GM21723 (cell line): ENCODE measurements around the gene C11orf98.
"Not testable (repeated sequence)": the region's sequence is repeated elsewhere in the genome, so short reads cannot be mapped to it uniquely, and the experiment has no call there.

ENCODE experiments used
- ATAC-seq: cut with Tn5 transposase; IDR thresholded peaks from one replicate; pipeline ENCODE4 v1.9.1; 2021; ENCODE audit warnings: mild to moderate bottlenecking, moderate library complexity; ENCODE audit not compliant: unreplicated experiment

Gene C11orf98

DNA sequence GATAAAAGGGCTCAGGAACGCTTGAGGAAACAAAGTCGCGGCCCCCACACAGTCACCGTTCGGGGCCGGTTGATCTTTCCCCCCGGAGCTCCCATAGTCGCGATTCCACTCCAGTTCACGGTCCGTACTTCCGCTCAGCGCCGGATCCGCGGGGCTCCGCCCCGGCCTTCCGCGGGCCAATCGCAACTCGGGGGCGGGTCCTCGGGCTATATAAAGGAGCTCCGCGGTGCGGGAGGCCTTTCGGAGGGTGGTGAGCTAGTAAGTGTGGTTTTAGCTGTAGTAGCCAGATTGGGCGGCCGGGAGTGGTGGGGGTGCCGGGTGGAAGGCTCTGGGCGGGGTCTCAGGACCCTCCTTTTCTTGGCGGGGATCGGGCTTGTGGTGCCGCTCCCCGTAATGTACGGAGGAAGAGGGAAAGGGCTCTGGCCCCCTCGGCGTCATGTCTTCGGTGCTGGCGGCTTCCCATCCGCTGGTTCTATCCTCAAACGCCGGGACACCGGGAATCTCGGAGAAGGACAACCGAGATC lies at the start of gene C11orf98, which contains the start of gene CSKMT:
C11orf98 (minus strand) TSS at position 136 of the 524 bp plus-strand sequence; CDS start at position 95, 41 bp downstream.
CSKMT (plus strand) TSS at position 238 of the 524 bp plus-strand sequence. CDS start 568 bp downstream, outside the sequence.
- peak; percentile 80 for ATAC-seq

- ATAC-seq: no peak
Measured at GRCh38 chr11:62713343-62713742, 48.3 kb upstream of the C11orf98 start.

- ATAC-seq: no peak
Measured at GRCh38 chr11:62712861-62713260, 47.9 kb upstream of the C11orf98 start.

GRCh38 chr11:62712276-62712812 lies 47.3 kb upstream of the C11orf98 start:
- ATAC-seq: no peak

- no peak for ATAC-seq
Measured at GRCh38 chr11:62710001-62710345, 45.0 kb upstream of the C11orf98 start.

DNA sequence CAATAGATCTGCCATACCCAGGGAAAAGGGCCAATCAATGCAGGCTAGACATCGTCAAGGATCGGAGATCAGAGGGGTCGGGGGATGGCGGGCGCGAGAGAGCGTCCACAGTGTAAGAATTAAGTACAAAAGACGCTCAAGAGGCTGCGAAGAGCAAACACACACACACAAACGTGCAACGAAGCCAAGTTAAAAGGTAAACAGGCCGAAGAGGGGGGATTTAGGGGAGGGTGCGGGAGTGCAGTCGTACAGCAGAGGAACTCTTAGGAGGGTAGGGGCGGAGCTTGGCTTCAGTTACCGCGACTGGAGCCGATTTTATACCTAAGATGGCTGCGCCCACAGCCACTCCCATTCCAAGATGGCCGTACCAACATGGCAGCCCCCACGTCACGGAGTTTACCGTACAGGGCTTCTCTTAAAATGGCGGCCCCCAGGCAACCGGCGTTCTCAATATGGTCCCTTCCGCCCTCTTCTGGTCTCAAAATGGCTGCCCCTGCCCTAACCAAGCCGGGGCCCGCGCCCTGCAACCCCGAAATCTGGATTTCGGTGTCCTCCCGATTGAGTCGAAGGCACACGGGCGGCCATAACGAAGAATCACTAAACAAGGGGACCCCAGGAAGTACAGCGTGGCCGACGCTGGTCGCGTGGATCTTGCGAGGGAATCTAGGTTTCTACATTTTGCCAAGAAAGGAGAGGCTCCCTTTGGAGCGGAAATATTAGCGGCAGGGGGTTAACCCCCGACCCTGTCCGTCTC lies 44.4 kb upstream of the C11orf98 start:
- peak; percentile 66 for ATAC-seq

GRCh38 chr11:62708793-62709192 lies 43.8 kb upstream of the C11orf98 start:
- ATAC-seq: no peak

GRCh38 chr11:62708392-62708791 lies 43.4 kb upstream of the C11orf98 start:
- no peak for ATAC-seq

GRCh38 chr11:62707277-62707861 lies 42.4 kb upstream of the C11orf98 start, which contains the start of the genes BSCL2 and GNG3:
Gene BSCL2, minus strand, starts transcription at chr11:62707424. Its CDS starts 229 bp downstream, at chr11:62707195.
Gene GNG3, plus strand, starts transcription at chr11:62707676. Its CDS starts 620 bp downstream, at chr11:62708296.
- ATAC-seq: no peak

- no peak for ATAC-seq
Measured at GRCh38 chr11:62706850-62707247, 41.8 kb upstream of the C11orf98 start.

DNA sequence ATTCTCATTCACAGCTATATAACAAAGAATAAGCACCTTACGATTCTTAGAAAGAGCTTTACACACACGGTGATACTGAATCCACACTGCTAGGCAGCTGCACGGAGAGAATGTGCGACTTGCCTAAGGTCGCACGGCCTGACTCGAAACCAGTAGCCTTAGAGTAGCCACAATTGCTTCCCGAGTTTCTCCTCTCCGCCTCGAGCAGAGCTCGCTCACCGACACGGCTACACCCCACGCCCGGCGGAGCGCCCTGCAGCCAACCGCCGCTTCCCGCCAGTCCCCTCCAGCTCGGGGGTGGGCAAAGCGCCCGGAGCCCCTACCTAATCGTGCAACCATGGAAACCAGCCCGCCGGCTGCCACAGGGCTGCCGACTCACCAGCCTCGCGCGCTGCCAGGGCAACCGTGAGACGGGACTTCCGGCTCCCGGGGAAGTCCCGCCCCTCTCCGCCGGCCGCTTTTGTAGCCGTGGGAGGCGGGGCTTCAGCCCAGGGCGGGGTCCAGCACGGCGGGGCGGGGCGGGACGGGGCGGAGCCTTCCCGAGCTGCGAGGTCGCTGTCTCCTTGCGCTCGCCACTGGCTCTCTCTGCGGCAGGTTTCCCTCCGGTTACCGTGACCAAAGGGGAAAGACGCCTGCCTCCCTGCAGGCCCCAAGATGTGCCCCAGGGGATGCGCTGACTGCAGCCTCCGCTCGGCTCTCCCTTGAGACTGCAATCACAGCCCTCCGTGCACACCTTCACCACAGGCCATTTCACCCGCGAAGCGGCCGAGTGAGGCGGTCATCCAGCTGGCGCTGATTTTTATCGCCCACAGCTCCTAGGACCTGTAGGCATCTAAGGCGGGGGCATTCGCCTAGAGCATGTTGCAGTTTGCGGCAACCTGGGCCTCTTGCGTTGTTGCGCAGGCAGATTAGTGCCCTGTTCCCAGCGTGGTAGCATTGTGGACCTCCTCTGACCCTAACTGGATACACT lies 41.2 kb upstream of the C11orf98 start:
- ATAC-seq: peak; percentile 58

DNA sequence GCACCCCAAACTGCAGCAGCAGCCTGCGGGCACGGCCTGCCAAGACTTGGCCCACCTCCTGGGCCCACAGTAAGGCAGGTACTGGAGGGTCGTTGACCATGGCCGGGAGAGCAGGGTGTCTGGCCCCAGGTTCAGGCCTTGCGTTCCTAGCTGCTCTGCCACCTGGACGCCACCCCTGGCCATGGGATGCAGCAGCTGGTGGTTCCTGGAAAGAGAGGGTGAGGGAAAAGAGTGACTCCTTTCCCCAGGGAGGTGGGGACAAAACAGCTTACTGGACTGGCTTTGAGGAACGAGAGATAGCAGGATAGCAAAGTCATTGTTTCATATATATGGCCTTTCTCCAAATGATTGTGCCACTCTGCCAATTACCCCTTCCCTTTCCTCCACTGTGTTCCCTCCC lies 40.4 kb upstream of the C11orf98 start:
- ATAC-seq: no peak

DNA sequence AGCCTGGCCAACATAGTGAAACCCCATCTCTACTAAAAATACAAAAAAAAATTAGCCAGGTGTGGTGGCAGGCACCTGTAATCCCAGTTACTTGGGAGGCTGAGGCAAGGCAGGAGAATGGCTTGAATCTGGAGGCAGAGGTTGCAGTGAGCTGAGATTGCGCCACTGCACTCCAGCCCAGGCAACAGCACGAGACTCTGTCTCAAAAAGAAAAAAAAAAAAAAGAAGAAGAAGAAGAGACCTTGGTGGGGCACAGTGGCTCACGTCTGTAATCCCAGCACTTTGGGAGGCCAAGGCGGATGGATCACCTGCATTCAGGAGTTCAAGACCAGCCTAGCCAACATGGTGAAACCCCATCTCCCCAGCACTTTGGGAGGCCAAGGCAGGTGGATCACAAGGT lies 38.9 kb upstream of the C11orf98 start:
- ATAC-seq: not testable (repeated sequence)

DNA sequence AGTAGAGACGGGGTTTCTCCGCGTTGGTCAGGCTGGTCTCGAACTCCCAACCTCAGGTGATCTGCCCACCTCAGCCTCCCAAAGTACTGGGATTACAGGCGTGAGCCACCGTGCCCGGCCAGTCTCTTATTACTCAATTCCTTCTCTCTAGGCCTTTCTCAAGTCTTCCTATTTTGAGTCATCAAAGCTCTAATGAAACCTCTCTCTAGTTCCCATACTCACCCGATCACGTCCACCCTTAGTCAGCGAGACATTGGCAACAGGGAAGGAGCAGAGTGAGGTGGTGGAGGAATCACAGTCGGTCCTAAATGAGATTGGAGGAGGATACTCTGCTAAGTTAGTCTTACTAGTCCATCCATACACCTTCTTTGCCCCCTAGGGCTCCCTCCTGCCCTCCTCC lies 37.2 kb upstream of the C11orf98 start:
- ATAC-seq: no peak

DNA sequence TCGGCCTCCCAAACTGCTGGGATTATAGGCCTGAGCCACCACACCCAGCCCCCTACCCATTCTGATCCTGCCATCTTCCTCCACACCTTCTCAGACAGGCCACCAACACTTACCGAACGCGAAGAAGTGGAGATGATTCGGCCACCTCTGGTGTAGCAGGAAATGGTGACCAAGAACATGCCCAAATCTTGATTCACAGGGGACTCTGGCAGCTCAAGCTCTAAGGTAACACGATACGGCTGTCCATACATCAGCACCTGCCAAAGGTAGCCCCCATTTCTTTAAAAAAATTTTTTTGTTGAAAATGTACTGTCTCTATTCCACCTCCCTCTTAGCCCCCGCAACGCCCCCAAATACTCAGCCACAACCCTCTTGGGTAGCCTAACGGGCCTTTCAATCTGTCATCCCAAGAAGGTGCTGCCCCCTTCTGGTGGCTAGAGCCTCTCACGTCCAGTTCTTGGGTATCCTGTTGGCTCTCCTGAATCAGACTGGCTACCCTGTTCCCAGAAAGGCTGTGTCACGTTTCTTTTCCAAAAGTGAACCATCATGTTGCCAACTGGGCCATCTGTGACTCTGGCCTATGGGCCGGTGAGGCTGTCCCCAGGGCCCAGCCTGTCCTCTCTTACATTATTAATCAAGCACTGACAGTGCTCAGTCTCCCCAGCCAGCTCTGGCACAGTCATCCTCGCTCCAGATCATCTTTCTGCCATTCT lies 29.6 kb upstream of the C11orf98 start:
- ATAC-seq: no peak

- ATAC-seq: not testable (repeated sequence)
Measured at GRCh38 chr11:62693624-62694023, 28.6 kb upstream of the C11orf98 start.

GRCh38 chr11:62689421-62690183 lies 24.6 kb upstream of the C11orf98 start, which contains the start of gene LRRN4CL:
Gene LRRN4CL, minus strand, starts transcription at chr11:62689530. Its CDS starts 1,022 bp downstream, at chr11:62688508.
- no peak for ATAC-seq

- ATAC-seq: no peak
Measured at GRCh38 chr11:62688491-62688890, 23.5 kb upstream of the C11orf98 start.
